Osteoblast (primary cell): ENCODE data around the gene MC2R. TPM values are rescaled to one million over a fixed set of nuclear protein-coding genes. Genes with fewer than 3 reads are reported as not detected.

Source experiments
- DNase-seq: peaks from one replicate; pipeline ENCODE4 v3.0.0; 2011; ENCODE audit warnings: low spot score, mixed read lengths; ENCODE audit not compliant: insufficient read length; ENCODE audit errors: missing footprints
- H2AFZ ChIP-seq: 2 replicates; pipeline ENCODE4 v1.6.0; 2011; ENCODE audit warnings: mild to moderate bottlenecking, low read length
- H3K27ac ChIP-seq: 2 replicates; pipeline ENCODE4 v1.5.1; 2011; ENCODE audit warnings: mild to moderate bottlenecking, low read depth, low read length, moderate library complexity
- H3K27me3 ChIP-seq: 2 replicates; pipeline ENCODE4 v1.6.0; 2012; ENCODE audit warnings: mild to moderate bottlenecking, control low read depth, inconsistent platforms, low read length, moderate library complexity; ENCODE audit not compliant: insufficient read depth
- H3K36me3 ChIP-seq: 2 replicates; pipeline ENCODE4 v1.5.1; 2011; ENCODE audit warnings: mild to moderate bottlenecking, low read length, control low read depth, moderate library complexity; ENCODE audit not compliant: insufficient read depth
- H3K4me1 ChIP-seq: 2 replicates; pipeline ENCODE4 v1.5.1; 2011; ENCODE audit warnings: mild to moderate bottlenecking, low read length, control low read depth, moderate library complexity; ENCODE audit not compliant: insufficient read depth
- H3K4me2 ChIP-seq: 2 replicates; pipeline ENCODE4 v1.6.0; 2011; ENCODE audit warnings: mild to moderate bottlenecking, low read length; ENCODE audit not compliant: insufficient read depth
- H3K4me3 ChIP-seq: fragments of 200-600 bp; sonication (generic); 3 replicates; pipeline ENCODE4 v1.5.1; 2012; ENCODE audit warnings: mild to moderate bottlenecking, low read length, inconsistent platforms; ENCODE audit not compliant: insufficient read depth
- H3K79me2 ChIP-seq: 2 replicates; pipeline ENCODE4 v1.6.0; 2012; ENCODE audit warnings: mild to moderate bottlenecking, low read length, control low read depth, inconsistent platforms; ENCODE audit not compliant: insufficient read depth
- H3K9me3 ChIP-seq: 2 replicates; pipeline ENCODE4 v1.5.1; 2011; ENCODE audit warnings: low read depth, low read length, control low read depth
- H4K20me1 ChIP-seq: 2 replicates; pipeline ENCODE4 v1.6.0; 2012; ENCODE audit warnings: mild to moderate bottlenecking, low read length, control low read depth; ENCODE audit not compliant: insufficient read depth
- CTCF ChIP-seq: IDR thresholded peaks from 2 replicates; pipeline ENCODE4 v1.5.1; 2011; ENCODE audit warnings: mild to moderate bottlenecking, low read depth, low read length, moderate library complexity; ENCODE audit errors: extremely low read depth
- total RNA-seq: library from RNA; depleted of rRNA; stranded (reverse); fragments of >200 nt; gene quantifications from 2 replicates; pipeline ENCODE4 v1.2.3, GENCODE V29; 2012

MC2R gene
- total RNA-seq, 1 donor, result not detected

GRCh38 chr18:13900633-13901032 is 14.7 kb downstream of the MC2R start:
- no peaks in the 10 kb centered on the region for H3K27me3 ChIP-seq
- H3K4me2 ChIP-seq, result no peak overlapping the region
- H3K4me1 ChIP-seq, result no peaks in the 10 kb centered on the region
- no peak overlapping the region for H2AFZ ChIP-seq
- no peaks in the 10 kb centered on the region for H3K9me3 ChIP-seq
- no peaks in the 10 kb centered on the region for H3K36me3 ChIP-seq
- H3K4me3 ChIP-seq, result no peak overlapping the region
- no peaks in the 10 kb centered on the region for H3K79me2 ChIP-seq
- no peaks in the 10 kb centered on the region for H4K20me1 ChIP-seq
- DNase-seq, result no peak
- H3K27ac ChIP-seq, result no peak overlapping the region
- no peak for TF ChIP-seq CTCF

GRCh38 chr18:13895505-13896033 is 19.8 kb downstream of the MC2R start:
- Histone ChIP-seq H4K20me1 (no peaks in the 10 kb centered on the region), H3K36me3 (no peaks in the 10 kb centered on the region), H3K27ac (no peak overlapping the region), H3K4me2 (no peak overlapping the region), H3K4me3 (no peak overlapping the region), H3K79me2 (no peaks in the 10 kb centered on the region), H3K27me3 (no peaks in the 10 kb centered on the region), H3K9me3 (no peaks in the 10 kb centered on the region), H3K4me1 (no peaks in the 10 kb centered on the region), H2AFZ (no peak overlapping the region)
- no peak for DNase-seq
- TF ChIP-seq CTCF, result no peak

- H3K4me2 ChIP-seq, result no peak overlapping the region
- H3K27ac ChIP-seq, result no peak overlapping the region
- H3K4me3 ChIP-seq, result no peak overlapping the region
- H3K9me3 ChIP-seq, result no peaks in the 10 kb centered on the region
- no peak for DNase-seq
- no peak overlapping the region for H2AFZ ChIP-seq
- H4K20me1 ChIP-seq, result no peaks in the 10 kb centered on the region
- TF ChIP-seq CTCF, result no peak
- H3K27me3 ChIP-seq, result no peaks in the 10 kb centered on the region
- H3K79me2 ChIP-seq, result no peaks in the 10 kb centered on the region
- no peaks in the 10 kb centered on the region for H3K4me1 ChIP-seq
- no peaks in the 10 kb centered on the region for H3K36me3 ChIP-seq
Observed at GRCh38 chr18:13894531-13894930, 20.8 kb downstream of the MC2R start.

GRCh38 chr18:13893418-13893760 is 21.9 kb downstream of the MC2R start:
- H2AFZ ChIP-seq, result no peak overlapping the region
- H3K27ac ChIP-seq, result no peak overlapping the region
- H3K4me3 ChIP-seq, result no peak overlapping the region
- H3K36me3 ChIP-seq, result no peaks in the 10 kb centered on the region
- no peak overlapping the region for H3K4me2 ChIP-seq
- no peak for DNase-seq
- no peaks in the 10 kb centered on the region for H3K27me3 ChIP-seq
- H3K9me3 ChIP-seq, result no peaks in the 10 kb centered on the region
- H3K4me1 ChIP-seq, result no peaks in the 10 kb centered on the region
- TF ChIP-seq CTCF, result no peak
- H4K20me1 ChIP-seq, result no peaks in the 10 kb centered on the region
- H3K79me2 ChIP-seq, result no peaks in the 10 kb centered on the region
